Choroid plexus epithelial cell (primary cell): ENCODE measurements around the gene GDE1.

Source experiments
- DNase-seq: peaks from one replicate; pipeline ENCODE4 v3.0.0-alpha.2; 2010; ENCODE audit warnings: low read depth
- H3K4me3 ChIP-seq: 2 replicates; pipeline ENCODE4 v1.5.1; 2011; ENCODE audit warnings: low read depth, mild to moderate bottlenecking, control low read depth, low read length, moderate library complexity
- TF ChIP-seq, protein P1 (sequence below): conservative IDR thresholded peaks from 2 replicates; pipeline ENCODE4 v1.5.1; 2011; ENCODE audit warnings: low read depth, mild to moderate bottlenecking, control low read depth, inconsistent platforms, low read length, moderate library complexity

GDE1 gene

DNA sequence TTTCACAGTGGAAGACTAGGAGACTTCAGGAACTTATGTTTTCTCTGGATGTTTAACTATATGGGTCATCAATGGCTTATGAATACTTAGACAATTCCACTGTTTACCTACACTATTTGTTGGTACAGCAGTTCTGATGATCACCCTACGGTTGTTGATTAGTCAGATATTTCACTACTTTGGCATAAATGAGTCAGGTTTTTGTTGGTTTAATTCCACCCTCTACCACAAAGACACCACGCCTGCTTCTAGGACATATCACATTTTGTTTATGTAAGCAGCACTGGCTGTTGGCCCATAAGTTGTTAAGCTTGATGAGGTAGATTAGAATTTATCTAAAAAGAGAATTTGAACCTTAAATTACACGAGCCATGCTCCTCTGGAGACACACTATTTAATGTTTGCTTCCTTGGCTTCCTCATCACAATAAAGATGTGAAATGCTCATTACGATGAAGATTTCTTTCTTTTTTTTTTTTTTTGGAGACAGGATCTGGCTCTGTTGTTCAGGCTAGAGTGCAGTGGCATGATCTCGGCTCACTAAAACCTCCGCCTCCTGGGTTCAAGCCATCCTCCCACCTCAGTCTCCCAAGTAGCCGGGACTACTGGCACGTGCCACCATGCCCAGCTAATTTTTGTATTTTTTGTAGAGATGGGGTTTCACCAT lies 4.3 kb downstream of the GDE1 start:
- DNase-seq = peak; percentile 64
- no peak overlapping the region for H3K4me3 ChIP-seq
- TF ChIP-seq, protein P1, sequence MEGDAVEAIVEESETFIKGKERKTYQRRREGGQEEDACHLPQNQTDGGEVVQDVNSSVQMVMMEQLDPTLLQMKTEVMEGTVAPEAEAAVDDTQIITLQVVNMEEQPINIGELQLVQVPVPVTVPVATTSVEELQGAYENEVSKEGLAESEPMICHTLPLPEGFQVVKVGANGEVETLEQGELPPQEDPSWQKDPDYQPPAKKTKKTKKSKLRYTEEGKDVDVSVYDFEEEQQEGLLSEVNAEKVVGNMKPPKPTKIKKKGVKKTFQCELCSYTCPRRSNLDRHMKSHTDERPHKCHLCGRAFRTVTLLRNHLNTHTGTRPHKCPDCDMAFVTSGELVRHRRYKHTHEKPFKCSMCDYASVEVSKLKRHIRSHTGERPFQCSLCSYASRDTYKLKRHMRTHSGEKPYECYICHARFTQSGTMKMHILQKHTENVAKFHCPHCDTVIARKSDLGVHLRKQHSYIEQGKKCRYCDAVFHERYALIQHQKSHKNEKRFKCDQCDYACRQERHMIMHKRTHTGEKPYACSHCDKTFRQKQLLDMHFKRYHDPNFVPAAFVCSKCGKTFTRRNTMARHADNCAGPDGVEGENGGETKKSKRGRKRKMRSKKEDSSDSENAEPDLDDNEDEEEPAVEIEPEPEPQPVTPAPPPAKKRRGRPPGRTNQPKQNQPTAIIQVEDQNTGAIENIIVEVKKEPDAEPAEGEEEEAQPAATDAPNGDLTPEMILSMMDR = no peak

- peak; percentile 17 for DNase-seq
- H3K4me3 ChIP-seq = no peak overlapping the region
- TF ChIP-seq, protein P1 = no peak
Measured at GRCh38 chr16:19515757-19516156, 6.1 kb downstream of the GDE1 start.

DNA sequence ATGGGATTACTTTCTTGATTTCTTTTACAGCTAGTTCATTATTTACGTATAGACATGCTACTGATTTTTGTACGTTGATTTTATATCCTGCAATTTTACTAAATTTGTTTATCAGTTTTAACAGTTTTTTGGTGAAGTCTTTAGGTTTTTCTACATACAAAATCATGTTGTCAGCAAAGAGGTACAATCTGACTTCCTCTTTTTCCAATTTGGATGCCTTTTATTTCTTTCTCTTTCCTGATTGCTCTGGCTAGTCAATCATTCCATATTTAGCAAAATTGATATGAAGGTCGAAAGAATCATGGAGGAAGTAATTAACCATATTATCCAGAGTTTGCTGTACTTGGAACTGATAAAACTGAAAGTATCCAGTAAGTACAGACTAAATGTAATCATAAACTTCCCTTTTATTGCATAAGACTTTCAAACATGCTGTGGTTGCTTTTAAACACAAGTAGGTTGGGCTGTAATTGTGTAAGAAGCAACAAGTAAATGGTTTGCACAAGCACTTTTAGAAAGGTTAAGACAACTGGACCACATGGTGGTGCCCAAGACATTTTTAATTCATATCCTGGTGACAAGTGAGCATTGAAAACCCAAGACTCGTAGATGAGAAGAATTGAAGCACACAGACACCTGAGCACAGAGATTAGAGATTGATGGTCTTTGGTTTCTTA lies 8.4 kb downstream of the GDE1 start:
- no peak overlapping the region for H3K4me3 ChIP-seq
- peak; percentile 72 for DNase-seq
- TF ChIP-seq, protein P1 = no peak

GRCh38 chr16:19512297-19512696 lies 9.6 kb downstream of the GDE1 start:
- no peak for DNase-seq
- no peak overlapping the region for H3K4me3 ChIP-seq
- TF ChIP-seq, protein P1 = no peak

GRCh38 chr16:19507867-19508266 lies 14.0 kb downstream of the GDE1 start:
- H3K4me3 ChIP-seq = no peak overlapping the region
- no peak for DNase-seq
- TF ChIP-seq, protein P1 = no peak

GRCh38 chr16:19506965-19507364 lies 14.9 kb downstream of the GDE1 start:
- TF ChIP-seq, protein P1 = no peak
- no peak for DNase-seq
- no peak overlapping the region for H3K4me3 ChIP-seq
